OCI-LY7 (cell line): Measurements from ENCODE around the gene ZNF683.

Source experiments
- CTCF ChIP-seq: fragments of 200-600 bp; sonication (generic); conservative IDR thresholded peaks from 2 replicates; pipeline ENCODE4 v1.5.1; 2014; ENCODE audit warnings: mild to moderate bottlenecking, antibody characterized with exemption, low read length, moderate library complexity, mixed read lengths
- EZH2phosphoT487 ChIP-seq: fragments of 200-600 bp; sonication (generic); IDR thresholded peaks from 2 replicates; pipeline ENCODE4 v1.6.1; 2018; ENCODE audit warnings: low read depth, borderline replicate concordance, mild to moderate bottlenecking, mixed run types, antibody characterized with exemption, low read length, moderate library complexity, mixed read lengths

GRCh38 chr1:26337206-26337535 lies 35.4 kb downstream of the ZNF683 start:
- no peak for TF ChIP-seq CTCF
- no peak for TF ChIP-seq EZH2phosphoT487
